Astrocyte (in vitro differentiated cells and primary cell): Measurements from ENCODE around the gene DNAJC30.

Source experiments
- EZH2 ChIP-seq: IDR thresholded peaks from 2 replicates; pipeline ENCODE4 v1.6.1; 2012; ENCODE audit warnings: mild to moderate bottlenecking, low read length, inconsistent platforms; ENCODE audit not compliant: insufficient read depth
- TF ChIP-seq, protein P1 (sequence below): IDR thresholded peaks from 2 replicates; pipeline ENCODE4 v1.5.1; 2011; ENCODE audit warnings: low read depth, mild to moderate bottlenecking, inconsistent platforms, low read length, moderate library complexity; ENCODE audit not compliant: insufficient read depth

DNA sequence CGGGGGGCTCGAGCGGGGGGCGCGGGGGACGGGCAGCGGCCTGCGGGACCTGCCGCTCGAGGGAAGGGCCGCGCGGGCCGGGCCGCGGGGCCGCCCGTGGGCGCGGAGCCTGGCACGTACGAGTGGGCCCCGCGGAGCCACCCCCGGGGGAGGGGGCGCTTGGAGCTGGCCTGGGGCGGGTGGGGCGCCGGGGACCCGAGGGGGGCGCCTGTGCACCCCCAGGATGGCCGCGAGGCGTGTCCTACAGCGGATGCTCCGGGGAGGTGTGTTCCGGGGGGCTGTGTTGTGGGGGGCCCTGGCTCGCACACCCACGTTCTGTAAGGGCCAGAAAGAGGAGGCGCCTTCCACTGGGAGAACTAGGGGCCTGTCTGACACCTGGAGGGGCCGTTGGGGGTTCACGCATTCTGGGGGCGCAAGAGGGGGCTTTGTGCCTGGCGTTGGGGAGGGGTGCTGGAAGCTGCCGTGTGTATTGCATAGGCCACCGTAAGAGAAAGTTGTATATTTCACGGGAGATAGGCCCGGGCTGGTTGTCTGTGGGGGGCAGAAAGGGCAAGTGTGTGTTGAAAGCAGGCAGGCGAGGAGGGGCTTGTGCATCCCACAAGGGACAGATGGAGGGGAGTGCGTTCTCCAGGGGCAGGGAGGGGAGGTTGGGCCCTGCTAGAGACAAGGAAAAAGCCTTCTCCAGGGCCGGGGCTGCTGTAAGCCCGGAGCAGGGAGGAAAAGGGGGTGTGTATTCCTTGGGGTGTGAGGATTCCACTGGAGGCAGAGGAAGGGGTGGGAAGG is 15.0 kb downstream of the DNAJC30 start:
- no peak for TF ChIP-seq EZH2
- TF ChIP-seq, protein P1, sequence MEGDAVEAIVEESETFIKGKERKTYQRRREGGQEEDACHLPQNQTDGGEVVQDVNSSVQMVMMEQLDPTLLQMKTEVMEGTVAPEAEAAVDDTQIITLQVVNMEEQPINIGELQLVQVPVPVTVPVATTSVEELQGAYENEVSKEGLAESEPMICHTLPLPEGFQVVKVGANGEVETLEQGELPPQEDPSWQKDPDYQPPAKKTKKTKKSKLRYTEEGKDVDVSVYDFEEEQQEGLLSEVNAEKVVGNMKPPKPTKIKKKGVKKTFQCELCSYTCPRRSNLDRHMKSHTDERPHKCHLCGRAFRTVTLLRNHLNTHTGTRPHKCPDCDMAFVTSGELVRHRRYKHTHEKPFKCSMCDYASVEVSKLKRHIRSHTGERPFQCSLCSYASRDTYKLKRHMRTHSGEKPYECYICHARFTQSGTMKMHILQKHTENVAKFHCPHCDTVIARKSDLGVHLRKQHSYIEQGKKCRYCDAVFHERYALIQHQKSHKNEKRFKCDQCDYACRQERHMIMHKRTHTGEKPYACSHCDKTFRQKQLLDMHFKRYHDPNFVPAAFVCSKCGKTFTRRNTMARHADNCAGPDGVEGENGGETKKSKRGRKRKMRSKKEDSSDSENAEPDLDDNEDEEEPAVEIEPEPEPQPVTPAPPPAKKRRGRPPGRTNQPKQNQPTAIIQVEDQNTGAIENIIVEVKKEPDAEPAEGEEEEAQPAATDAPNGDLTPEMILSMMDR: no peak
